Skin epidermis (tissue), 12 donors: ENCODE results near the gene BRD9.
"Not testable (repeated sequence)": the region's sequence is repeated elsewhere in the genome, so short reads cannot be mapped to it uniquely, and the experiment has no call there.

Experiments
- H3K27ac ChIP-seq, 21 experiments: fragments of 200-600 bp; sonication (generic) in 11 of 21; one replicate each; pipeline ENCODE4 v1.5.0; 2020; ENCODE audit warnings: mild to moderate bottlenecking in 3 of 21, inconsistent platforms in 2 of 21, moderate library complexity in 2 of 21
- H3K4me3 ChIP-seq, 7 experiments: fragments of 200-600 bp; sonication (generic) in 2 of 7; one replicate each; pipeline ENCODE4 v1.5.0; 2020; ENCODE audit warnings: inconsistent platforms in 2 of 7, mild to moderate bottlenecking in 2 of 7, moderate library complexity in 1 of 7

The BRD9 gene

GRCh38 chr5:835933-836612, 56.5 kb downstream of the BRD9 start:
- H3K27ac ChIP-seq, H3K4me3 ChIP-seq: not testable (repeated sequence)

- H3K4me3 ChIP-seq, H3K27ac ChIP-seq: not testable (repeated sequence)
These were observed 58.6 kb downstream of the BRD9 start for GRCh38 chr5:834013-834412.

- not testable (repeated sequence) for H3K27ac ChIP-seq, H3K4me3 ChIP-seq
These were observed 64.4 kb downstream of the BRD9 start for GRCh38 chr5:828194-828593.

GRCh38 chr5:825544-825943, 67.1 kb downstream of the BRD9 start:
- H3K27ac ChIP-seq, H3K4me3 ChIP-seq: not testable (repeated sequence)

- no peak overlapping the region for H3K4me3 ChIP-seq
These were observed 71.1 kb downstream of the BRD9 start for GRCh38 chr5:821504-821903.

GRCh38 chr5:820245-820644, 72.4 kb downstream of the BRD9 start:
- no peak overlapping the region for H3K27ac ChIP-seq
- no peak overlapping the region for H3K4me3 ChIP-seq

More at GRCh38 chr5:821504-821903, 71.1 kb downstream of the BRD9 start:
- H3K27ac ChIP-seq, result no peak overlapping the region

- H3K4me3 ChIP-seq, result no peak overlapping the region
These were observed 73.5 kb downstream of the BRD9 start for GRCh38 chr5:819078-819477.

GRCh38 chr5:816176-816575, 76.4 kb downstream of the BRD9 start:
- no peak overlapping the region for H3K27ac ChIP-seq
- no peak overlapping the region for H3K4me3 ChIP-seq

More at GRCh38 chr5:819078-819477, 73.5 kb downstream of the BRD9 start:
- H3K27ac ChIP-seq, result no peak overlapping the region

- no peak overlapping the region for H3K27ac ChIP-seq
- H3K4me3 ChIP-seq, result no peak overlapping the region
These were observed 77.2 kb downstream of the BRD9 start for GRCh38 chr5:815449-815848.
